COLO668 (cell line): ENCODE measurements around the gene ZMYND10.

ENCODE experiments used
- DNase-seq: peaks from one replicate; lab custom pipeline; 2025; ENCODE audit not compliant: unreplicated experiment; lab: John Stamatoyannopoulos, UW

ZMYND10 gene

GRCh38 chr3:50350213-50350526 is 4.6 kb upstream of the ZMYND10 start:
- DNase-seq, result no peak

- DNase-seq, result peak; percentile 56
Measured at GRCh38 chr3:50347187-50347813, 1.8 kb upstream of the ZMYND10 start.

DNA sequence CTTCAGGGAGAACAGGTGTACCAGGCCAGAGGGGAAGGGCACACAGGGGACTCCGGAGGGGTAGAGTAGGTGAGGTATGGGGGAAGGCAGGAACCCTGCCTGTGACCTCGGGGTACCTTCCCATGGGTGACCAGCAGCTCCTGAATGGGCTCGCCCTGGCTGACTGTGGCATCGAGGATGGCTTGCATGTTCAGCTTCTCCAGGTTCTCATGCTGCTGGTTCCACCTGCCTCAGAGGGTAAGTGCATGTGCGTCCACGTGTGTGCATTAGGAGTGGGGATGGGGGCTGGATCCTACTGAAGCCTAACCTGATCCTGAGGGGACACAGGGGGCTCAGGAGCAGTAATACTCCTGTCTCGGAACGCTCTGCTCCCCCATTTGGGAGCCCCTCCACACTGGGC is 524 bp downstream of the ZMYND10 start:
- DNase-seq, result no peak

DNA sequence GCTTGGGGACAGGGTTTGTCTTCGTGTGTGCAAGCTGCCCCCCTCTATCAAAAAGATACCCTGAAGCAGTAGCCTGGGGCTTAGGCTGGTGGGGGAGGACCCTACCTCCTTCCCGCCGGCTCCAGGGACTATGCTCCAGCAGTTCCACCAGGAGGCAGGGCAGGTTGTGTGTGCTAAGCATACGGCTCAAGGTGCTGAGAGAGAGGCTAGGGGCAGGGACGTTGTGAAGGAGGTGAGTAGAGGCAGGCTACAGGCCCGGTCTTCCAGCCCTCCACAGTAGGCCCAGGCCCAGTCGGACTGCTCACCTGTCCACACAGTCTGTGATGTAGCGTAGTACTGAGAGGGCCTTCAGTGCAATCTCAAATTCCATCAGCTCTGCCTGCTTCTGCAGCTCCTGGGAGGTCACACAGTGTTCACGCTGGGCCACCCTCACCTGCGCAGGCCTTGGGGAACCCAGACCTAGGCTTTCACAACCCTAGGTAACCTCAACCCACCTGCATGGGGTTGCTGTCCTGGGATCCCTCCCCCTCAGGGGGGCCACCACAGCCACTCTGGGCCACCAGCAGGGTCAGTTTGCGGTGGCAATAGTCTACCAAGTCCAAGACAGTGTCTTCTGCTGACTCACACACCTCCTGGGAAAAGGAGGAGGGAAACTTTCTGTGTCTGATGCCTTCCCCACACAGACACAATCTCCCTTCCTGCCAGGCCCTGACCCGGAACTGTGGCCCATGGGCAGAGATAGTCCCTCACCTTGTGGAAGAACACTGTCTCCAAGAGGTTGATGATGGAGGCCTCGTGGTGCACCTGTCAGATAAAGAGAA is 2.5 kb downstream of the ZMYND10 start:
- no peak for DNase-seq

DNA sequence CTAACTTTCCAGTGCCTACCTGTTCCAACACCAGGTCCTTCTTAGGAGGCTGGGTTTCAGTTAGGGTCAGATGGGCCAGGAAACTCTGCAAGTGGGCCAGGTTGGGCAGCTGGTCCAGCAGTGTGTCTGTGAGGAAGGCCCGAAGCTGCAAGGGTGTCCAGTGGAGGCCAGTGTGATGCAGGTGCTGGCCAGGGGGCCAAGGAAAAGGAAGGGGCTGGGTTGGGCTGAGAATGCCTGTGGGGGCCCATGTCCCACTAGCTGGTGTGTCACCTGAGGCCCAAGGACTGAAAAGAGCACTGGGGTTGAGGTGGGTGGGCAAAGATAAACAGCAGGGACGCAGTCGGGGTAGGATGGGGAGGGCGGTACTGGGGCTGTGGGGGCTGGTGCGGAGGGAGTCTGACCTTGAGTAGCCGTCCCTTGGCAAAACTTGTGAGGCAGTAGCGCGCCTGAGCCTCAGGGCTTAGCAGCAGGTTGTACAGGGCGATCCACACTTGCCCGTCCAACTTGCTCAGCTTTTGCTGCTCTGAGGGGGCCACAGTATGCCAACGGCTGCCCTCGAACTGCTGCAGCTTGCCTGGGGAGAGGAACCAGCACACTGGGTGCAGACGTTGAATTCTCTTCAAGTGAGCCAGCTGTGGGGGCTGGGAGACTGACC is 3.4 kb downstream of the ZMYND10 start:
- no peak for DNase-seq

DNA sequence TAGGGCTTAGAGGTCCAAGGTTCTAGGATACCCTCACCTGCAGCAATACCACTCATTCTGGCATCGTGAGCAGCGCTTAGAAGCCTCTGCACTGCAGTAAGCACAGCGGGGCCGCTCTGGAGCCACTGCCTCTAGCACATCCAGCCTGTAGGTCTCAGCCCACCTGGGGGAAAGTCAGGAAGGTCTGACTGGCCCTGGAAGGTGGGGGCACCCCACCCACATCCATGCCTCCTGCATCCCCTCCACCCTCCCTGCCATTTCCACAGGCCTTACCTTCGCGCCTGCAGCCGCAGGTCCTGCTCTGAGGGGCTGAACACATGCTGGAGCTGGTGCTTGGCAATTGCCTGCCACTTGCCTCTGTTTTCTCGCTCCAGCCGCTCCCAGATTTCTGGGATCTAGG is 4.0 kb downstream of the ZMYND10 start:
- DNase-seq, result no peak

DNA sequence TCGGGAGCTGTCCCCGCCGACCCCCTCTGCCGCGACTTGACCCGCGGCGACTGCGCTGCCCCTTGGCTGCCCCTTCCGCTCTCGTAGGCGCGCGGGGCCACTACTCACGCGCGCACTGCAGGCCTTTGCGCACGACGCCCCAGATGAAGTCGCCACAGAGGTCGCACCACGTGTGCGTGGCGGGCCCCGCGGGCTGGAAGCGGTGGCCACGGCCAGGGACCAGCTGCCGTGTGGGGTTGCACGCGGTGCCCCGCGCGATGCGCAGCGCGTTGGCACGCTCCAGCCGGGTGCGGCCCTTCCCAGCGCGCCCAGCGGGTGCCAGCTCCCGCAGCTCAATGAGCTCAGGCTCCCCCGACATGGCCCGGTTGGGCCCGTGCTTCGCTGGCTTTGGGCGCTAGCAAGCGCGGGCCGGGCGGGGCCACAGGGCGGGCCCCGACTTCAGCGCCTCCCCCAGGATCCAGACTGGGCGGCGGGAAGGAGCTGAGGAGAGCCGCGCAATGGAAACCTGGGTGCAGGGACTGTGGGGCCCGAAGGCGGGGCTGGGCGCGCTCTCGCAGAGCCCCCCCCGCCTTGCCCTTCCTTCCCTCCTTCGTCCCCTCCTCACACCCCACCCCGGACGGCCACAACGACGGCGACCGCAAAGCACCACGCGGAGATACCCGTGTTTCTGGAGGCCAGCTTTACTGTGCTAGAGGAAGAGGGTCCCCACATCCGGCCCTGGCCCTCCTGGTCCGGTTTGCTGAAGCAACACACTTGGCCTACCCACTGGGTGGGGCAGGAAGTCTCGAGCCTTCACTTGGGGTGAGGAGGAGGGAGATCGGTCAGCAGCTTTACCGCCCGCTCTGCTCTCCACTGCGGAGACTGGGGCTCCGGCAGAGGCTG is 4.8 kb downstream of the ZMYND10 start, which contains the start of gene RASSF1:
Gene RASSF1, minus strand, starts transcription at position 389 of the 882 bp plus-strand sequence. Its CDS starts 31 bp downstream, at position 358.
- DNase-seq, result no peak

GRCh38 chr3:50340147-50340447 is 5.4 kb downstream of the ZMYND10 start:
- no peak for DNase-seq

GRCh38 chr3:50339485-50340146 is 5.9 kb downstream of the ZMYND10 start:
- no peak for DNase-seq

DNA sequence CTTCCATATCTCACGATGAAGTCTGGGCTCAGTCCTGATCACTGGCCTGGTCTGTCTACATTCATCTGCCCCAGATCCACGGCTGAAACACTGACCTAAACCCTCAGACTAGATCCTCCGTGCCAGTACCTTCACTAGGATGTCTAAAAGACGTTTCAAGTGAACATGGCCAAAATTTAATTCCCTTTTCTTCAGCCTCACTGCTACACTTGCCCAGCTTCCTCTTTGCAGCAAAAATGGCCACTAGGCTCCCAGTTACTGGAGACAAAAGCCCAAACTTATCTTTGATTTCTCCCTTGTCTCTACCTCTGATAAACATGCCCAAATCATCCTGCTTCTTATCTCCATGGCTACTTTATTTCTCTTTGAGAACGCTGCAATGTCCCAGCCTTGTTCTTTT is 6.6 kb downstream of the ZMYND10 start:
- DNase-seq, result no peak

DNA sequence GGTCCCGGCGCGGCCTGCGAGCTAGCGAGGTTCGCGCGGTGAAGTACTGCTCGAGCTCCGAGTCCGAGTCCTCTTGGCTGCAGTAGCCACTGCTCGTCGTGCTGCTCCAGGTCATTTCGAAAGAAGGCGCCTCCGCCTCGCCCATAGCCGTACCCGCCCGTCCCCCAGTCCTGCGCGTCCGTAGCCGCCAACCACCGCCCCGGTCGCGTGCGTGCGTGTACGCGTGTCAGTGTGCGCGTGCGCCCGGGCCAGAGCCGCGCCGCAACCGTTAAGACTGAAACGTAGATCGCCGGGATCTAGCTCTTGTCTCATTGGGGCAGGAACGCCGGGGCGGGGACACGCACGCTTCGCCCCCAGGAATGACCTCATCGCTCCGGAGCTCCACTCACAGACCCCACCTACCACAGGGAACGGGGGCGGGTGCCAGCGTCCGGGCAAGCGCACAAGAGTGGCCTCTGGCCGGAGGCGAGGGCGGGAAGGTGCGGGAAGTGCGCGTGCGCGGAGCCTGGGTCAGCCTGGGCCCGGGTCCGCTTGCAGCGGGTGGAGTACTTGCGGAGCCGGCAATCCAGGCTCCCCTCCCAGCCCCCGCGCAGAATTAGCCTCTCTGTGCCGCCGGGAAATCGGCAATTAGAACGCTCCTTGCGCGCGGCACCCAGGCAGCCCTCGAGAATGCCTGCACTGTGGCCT is 8.2 kb downstream of the ZMYND10 start:
- DNase-seq, result peak; percentile 97

DNA sequence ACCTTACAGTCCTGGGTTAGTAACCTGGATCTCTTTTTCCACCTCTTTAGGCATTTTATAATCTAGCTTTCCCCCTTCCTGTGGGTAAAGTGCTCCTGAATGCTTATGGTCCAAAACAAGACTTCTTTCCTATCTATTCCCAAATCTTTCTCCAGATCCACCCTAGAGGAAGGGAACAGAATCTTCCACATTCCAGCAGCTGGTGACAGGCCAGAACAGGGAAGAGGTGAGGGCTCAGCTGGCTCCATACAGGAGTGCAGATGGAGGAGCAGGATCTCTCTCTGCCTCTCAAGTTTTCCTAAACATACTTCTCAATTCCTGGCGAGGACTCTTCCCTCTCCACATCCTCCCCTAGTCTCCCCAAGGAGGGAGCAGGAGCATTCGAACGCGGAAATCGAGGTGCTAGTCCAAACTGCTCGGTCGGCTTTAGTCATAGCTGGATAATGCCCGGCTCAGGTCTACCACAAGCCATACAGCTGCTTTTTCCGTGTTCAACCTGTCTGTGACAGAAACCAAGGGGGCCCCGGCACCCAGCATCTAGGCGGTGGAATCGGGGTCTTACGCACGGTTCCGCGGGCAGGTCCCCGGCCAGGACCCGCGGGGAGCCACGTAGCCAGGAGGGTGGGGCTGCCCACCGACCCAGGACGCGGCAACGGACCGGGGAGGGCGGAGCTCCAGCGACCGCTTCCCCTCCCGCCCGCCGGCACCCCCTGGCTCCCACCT is 8.9 kb downstream of the ZMYND10 start:
- DNase-seq, result no peak

- no peak for DNase-seq
Measured at GRCh38 chr3:50334339-50335075, 11.0 kb downstream of the ZMYND10 start.

DNA sequence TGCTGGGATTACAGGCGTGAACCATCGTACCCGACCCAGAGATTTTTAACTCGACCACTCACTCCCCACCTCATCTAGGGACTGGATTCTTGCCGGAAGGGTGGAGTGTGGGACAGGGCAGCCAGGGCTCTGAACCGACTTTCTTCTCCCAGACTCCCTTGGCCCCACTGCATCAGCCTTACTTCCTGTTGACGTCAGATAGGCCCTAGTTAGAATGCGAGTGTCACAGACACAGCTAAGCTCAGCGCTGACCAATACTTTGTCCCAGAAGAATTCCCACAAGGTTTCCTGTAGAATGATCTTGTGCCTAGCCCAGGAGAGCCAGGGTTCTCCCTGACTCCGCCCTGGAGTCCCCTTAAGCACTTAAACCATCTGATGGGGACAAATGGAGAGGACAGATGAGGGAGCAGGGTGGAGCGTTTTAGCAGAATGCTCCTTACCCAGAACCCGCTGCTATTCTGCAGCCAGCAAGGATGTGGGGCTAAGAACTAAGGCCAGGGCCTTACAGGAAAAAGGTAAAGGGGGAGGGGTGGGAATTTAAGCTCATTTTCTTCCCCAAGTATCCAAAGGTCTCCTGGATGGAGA is 11.7 kb downstream of the ZMYND10 start:
- DNase-seq, result no peak

- DNase-seq, result no peak
Measured at GRCh38 chr3:50331364-50331907, 14.1 kb downstream of the ZMYND10 start.

- DNase-seq, result no peak
Measured at GRCh38 chr3:50330330-50330729, 15.2 kb downstream of the ZMYND10 start.

DNA sequence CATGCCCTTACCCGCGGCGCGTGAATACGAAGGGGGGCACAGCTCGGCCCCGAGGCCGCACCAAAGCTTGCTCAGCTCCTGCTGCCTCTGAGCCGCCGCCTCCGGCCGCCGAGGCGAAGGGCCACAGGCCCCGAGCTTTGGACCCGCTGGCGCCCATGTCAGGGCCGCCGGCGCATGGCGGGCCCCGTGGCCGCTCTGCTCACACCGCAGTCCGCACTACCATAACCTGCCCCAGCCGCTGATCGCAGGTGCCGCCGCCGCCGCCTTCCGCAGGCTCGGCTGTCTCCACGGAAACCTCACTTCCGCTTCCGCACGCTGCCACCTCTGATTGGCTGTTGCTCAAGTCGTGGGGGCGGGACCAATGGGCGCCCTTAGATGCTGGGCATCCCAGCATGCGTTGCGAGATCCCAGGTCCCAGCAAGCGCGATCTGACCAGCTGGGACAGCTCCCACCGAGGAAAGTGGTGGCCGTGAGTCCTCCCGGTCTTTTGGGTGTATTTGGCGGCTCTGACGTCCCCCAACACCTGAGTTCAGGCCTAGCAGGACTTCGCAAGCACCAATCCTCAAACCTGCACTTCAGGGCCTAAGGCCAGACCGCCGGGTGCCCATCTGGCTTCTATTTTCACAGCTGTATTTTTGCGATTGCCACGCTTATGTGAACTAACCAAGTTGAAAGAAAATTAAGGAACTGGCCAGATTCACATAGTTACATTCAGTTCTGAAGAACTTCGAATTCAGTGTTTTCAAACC is 17.4 kb downstream of the ZMYND10 start, which contains the start of gene TUSC2:
Gene TUSC2, minus strand, starts transcription at position 281 of the 749 bp plus-strand sequence. Its CDS starts 124 bp downstream, at position 157.
- peak; percentile 95 for DNase-seq
